GDM1 (cell line): Measurements from ENCODE around the gene KIF21B.
"Not testable (repeated sequence)": the region's sequence is repeated elsewhere in the genome, so short reads cannot be mapped to it uniquely, and the experiment has no call there.

ENCODE experiments used
- DNase-seq: peaks from one replicate; lab custom pipeline; 2025; lab: John Stamatoyannopoulos, UW

The KIF21B gene

GRCh38 chr1:200971428-200971903 is 52.0 kb downstream of the KIF21B start:
- no peak for DNase-seq

GRCh38 chr1:200970771-200971427 is 52.6 kb downstream of the KIF21B start:
- DNase-seq: no peak

- DNase-seq: no peak
These were observed 53.6 kb downstream of the KIF21B start for GRCh38 chr1:200969726-200970561.

GRCh38 chr1:200968469-200969410 is 54.8 kb downstream of the KIF21B start:
- DNase-seq: no peak

DNA sequence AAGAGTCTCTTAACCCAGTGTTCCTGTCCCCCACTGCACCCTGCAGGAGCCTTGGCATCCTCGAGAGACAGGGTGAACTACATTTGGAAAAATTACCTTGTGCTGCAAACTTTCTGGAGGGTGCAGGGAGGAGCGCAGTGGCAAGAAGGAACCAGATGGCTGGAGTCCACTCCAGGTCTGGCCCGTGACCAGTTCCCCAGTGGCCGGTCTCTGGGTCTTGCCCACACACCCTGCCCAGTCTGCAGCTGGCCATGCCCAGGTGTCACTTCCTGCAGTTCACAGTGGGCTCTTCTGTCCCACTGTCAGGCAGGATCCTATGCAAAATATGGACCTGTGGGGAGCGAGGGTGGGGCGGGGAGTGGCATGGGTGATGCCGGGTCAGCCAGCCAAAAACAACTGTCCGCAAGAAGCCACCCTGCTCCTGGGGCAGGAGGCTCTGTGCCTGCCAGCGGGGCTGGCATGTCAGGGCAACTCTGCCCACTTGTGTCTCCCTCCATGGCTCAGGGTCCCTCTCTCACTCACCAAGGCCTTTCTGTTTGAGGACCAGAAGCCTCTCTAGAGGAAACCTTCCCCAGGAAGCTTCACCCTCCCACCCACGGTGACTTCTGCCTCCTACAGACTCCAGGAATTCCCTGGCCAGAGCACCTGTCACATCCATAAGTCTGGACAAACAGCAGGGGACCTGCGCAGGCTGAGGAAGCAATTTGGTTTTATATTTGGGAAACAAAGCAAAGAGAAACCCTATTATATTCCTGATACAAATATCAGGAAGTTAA is 55.6 kb downstream of the KIF21B start:
- DNase-seq: no peak

DNA sequence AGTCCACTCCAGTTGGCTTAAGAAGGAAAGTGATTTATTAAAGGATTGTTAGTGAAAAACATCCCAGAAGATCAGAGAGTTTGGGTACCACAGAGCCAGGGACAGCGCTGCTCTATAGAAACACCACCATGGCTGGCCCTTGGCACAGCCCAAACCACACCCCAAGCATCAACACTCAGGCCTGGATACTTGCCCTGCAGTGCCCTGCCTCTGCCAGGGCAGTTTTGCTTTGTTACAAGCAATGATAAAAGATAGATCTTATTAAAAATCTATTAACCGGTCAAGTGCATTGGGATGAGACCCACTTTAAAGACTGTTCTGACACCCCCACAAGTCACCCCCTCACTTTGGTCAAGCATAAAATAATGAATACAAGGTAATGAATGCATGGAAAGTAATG is 56.6 kb downstream of the KIF21B start:
- no peak for DNase-seq

DNA sequence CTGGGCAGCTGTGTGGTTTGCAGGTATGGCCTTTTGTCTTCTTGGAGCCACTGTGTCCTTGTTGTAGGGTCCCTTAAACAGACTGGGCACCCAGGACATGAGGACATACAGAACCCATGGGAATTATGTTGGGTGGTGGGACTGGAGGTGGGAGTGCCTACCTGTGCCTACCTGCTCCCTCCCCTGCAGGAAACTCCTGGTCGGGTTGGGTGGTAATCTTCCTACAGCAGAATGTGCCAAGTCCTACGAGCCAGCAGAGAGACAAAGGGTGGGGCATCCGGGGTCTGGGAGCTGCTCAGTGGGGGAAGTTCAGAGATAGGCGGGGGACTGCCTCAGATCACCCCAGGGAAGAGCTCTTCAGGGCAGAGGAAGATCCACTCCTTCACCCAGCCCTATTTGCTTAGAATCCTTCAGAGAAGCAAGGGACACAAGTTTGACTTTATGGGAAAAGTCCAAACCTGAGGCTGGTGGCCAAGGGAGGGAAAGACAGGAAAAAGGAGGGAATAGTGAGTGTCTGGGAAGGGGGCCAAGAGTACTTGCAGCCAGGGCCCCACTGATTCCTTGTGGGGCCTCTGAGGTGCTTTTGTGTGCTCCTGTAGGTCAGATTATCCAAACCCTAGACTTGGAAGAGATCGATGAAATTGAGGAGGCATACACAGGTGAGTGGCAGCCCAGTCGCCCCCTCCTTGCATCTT is 58.3 kb downstream of the KIF21B start:
- DNase-seq: no peak

- DNase-seq: not testable (repeated sequence)
These were observed 59.6 kb downstream of the KIF21B start for GRCh38 chr1:200963888-200964287.

GRCh38 chr1:200963076-200963475 is 60.4 kb downstream of the KIF21B start:
- no peak for DNase-seq

DNA sequence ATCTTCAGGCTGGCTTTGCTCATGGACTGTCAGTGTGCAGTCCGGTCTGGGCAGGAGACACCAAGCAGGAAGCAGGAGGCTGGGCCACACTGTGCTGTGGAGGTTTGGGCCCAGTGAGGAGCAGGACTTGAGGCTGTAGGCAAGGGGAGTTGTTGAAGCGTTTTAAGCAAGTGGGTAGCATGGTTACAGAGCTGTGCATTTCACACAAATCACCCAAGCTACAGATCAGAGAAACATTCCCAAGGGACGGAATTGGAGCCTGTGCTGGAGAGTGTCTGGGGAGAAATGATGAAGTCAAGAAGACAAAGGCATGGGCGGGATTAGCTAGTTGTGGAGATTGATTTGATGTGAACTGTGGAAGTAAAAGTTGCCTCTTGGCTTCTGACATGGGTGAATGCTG is 60.9 kb downstream of the KIF21B start:
- no peak for DNase-seq

DNA sequence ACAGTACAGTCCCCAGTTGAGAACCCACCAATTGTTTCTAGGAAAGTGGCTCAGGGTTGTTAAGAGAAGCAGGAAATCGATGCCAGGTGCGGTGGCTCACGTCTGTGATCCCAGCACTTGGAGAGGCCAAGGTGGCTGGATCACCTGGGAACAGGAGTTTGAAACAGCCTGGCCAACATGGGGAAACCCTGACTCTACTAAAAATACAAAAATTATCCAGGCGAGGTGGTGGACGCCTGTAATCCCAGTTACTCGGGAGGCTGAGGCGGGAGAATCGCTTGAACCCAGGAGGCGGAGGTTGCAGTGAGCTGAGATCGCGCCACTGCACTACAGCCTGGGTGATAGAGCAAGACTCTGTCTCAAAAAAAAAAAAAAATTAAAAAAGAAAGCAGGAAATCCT is 61.4 kb downstream of the KIF21B start:
- DNase-seq: not testable (repeated sequence)

DNA sequence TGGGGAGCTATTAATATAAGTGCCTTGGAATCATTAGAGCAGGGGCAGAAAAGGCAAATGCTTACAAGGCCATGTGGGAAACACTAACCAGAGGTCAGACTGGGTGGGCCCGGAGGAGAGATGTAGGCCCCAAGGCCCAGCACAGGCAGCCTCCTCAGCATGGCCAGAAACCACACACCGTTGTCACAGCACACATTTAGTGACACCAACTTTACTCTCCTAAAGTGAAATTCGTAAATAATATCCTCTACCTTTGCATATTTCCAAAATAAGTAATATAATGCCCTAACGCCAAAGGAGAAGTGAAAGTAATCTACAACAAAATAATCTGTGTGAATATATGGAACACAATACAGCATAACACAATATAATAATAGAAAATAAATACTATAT is 62.6 kb downstream of the KIF21B start:
- DNase-seq: no peak

DNA sequence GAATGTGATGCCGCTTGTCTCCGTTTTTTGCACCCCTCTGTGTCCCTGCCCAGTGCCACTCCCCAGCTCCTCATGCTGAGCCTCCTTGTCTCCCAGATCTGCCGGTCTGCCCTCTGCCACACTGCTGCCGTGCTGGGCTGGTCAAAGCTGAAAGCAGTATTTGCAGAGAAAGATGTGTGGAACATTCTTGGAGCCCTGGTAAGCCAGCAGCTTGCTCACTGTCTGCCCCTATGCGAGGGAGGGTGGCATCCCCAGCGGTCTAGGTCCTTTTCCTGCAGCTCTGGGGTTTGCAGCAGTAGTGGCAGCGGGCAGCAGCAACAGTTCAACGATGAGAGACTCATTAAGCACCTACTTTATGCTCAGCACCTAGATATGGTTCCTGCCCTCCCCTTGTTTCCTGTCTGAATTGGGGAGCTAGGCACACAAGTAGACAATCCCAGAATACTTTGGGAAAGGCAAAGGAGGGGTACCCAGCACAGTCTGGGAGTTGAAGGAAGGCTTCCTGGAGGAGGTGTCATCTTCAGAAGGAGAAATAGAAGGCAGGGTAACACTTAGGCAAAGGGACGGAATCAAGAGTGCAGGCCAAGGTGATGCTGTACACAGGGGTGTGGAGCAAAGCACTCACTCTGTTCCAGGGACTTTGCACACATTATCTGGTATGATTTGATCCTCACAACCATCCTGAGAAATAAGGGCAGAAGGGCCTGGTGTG is 63.1 kb downstream of the KIF21B start:
- no peak for DNase-seq

DNA sequence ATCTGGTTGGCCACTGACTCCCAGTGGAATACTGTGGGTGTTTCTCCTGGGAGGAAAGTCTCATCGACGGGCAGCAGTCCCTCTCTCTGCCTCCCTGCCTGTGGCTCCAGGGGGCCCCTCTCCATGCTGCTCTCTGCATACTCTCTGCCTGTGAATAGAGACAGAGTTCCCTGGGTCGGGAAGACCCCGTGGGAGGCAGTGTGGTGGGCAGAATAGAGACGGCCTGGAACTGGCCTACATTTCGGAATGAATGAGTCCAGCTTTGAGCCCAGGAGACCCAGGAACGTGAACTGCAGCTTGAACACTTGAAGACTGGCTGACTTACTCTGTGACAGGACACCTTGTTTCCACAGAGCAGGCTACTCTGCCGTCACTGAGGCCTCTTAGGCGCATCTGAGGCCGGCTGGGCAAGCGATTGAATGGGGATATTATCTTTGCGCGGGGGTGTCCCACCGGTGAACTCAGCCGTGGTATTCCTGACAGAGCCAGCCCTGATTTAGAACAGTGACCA is 64.0 kb downstream of the KIF21B start:
- no peak for DNase-seq

GRCh38 chr1:200958597-200958996 is 64.9 kb downstream of the KIF21B start:
- no peak for DNase-seq

DNA sequence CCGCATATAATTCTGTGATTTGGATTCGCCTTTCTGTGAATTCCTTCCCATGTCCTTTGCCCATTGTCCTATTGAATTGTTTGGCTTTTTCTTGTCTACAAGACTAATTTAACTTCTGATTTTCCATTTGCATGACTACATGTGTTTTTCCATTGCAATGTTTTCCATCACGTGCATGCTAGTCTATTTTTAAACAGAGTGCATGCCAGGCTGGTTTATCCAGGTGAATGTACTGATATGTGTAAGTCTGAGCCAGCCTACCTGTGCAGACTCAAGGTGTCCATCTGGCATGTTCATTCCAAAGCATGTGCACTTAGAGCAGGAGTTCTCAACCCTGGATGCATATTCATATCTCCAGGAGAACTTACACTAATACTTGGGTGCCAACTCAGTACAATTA is 69.1 kb downstream of the KIF21B start:
- no peak for DNase-seq

- DNase-seq: no peak
These were observed 72.5 kb downstream of the KIF21B start for GRCh38 chr1:200951016-200951415.

- DNase-seq: no peak
These were observed 73.9 kb downstream of the KIF21B start for GRCh38 chr1:200949626-200950025.

- no peak for DNase-seq
These were observed 76.4 kb downstream of the KIF21B start for GRCh38 chr1:200947059-200947566.

DNA sequence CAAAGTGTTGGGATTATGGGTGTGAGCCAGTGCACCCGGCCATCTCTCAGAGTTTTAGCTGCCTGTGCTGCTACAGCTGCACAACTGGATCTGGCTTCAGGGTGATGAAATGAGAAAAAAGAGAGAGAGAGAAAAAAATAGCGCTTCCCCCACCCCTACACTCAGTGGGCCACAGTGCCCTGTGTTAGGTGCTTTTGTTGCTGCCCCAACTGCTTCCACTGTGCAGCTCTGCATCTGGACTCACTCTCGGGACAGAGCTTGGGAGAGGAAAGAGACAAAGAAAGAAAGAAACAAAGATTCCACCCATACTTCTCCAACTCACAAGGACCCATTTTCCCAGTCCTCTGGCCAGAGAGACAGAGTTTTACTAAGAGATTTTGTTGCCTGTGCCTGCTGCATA is 78.4 kb downstream of the KIF21B start:
- DNase-seq: no peak
